ENCODE measurements around the gene CLVS2.

CLVS2 gene

DNA sequence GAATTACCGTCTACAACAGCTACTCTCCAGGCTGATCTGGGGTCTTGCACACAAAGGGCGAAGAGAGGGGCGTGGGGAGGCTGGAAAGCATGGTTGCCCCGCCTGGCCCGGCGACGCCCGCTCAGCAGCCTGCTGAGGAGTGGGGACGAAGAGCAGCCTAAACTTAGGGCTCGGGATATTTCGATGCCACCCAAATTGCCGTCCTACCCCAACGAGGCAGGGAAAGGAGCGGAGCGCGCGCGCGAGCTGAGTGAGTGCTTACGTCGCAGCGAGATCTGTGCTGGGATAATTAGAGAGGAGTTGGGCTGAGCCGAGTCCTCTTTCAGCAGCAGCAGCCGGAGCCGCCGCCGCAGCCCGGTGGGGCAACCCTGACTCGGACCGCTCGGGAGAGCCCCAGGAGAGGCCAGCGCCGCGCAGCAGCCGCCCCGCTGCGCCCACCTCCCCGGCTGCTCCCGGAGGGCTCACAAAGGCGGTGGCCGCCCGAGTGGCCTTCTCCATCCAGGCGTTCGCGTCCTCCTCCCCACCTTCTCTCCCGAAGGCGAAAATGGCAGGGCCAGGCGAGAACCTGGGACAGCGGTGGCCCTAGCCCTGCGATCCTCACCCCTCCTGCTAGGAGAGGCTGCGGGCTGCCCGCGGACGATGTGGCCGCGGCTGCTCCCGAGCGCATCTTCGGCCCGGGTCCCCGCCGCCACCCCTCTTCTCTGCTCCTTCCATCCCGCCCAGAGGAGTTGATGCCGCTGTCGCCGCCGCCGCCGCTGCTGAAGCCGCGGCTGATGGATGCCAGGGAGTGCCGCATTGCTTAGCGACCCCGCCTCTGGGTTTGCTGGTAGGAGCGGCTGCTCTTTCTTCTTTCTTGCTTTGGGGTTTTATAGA is at the start of gene CLVS2:
Gene CLVS2 (plus strand): TSS at position 315 of the 873 bp plus-strand sequence. CDS start 1,543 bp downstream, outside the sequence.
- Mint-ChIP-seq H3K9me3 (peaks cover 8% of the 10 kb centered on the region), H3K36me3 (no peaks in the 10 kb centered on the region), H3K4me3 (no peak within 1 kb of the TSS), H3K27ac (no peak within 1 kb of the TSS), H3K4me1 (no peaks in the 10 kb centered on the region)
- peak; percentile 37 for ATAC-seq
- no peak for DNase-seq (ENCODE audit: low spot score in 2 of 2)

- H3K27ac Mint-ChIP-seq = no peak overlapping the region
- ATAC-seq (no peak), DNase-seq (ENCODE audit: low spot score in 2 of 2) (no peak)
- no peak overlapping the region for H3K4me3 Mint-ChIP-seq
- H3K9me3 Mint-ChIP-seq = peaks cover 9% of the 10 kb centered on the region
- no peaks in the 10 kb centered on the region for H3K4me1 Mint-ChIP-seq
- no peaks in the 10 kb centered on the region for H3K36me3 Mint-ChIP-seq
Measured at GRCh38 chr6:122947355-122947754, 48.7 kb upstream of the CLVS2 start.

DNA sequence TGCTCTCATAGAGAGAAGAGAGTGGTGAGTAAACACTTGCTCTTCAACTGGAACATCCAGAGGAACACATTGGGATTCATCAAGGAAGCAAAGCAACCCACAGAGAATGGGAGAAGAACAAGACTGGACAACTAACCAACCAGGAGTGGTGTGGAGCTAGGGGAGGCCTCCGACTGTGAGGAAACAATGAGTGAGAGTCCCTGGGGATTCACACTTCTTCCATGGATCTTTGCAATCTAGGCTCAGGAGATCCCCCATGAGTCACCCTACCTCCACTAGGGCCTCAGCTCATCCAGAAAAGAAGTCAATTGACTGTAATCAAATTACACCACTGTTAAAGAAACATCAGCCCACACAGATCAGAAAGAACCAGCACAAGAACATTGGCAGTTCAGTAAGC is 42.3 kb upstream of the CLVS2 start:
- Mint-ChIP-seq H3K27ac (no peak overlapping the region), H3K4me3 (no peak overlapping the region), H3K36me3 (no peaks in the 10 kb centered on the region), H3K9me3 (peaks cover 29% of the 10 kb centered on the region), H3K4me1 (no peaks in the 10 kb centered on the region)
- no peak for ATAC-seq
- no peak for DNase-seq (ENCODE audit: low spot score in 2 of 2)

GRCh38 chr6:122956376-122956775 is 39.7 kb upstream of the CLVS2 start:
- H3K36me3 Mint-ChIP-seq = no peaks in the 10 kb centered on the region
- no peak overlapping the region for H3K4me3 Mint-ChIP-seq
- DNase-seq (ENCODE audit: low spot score in 2 of 2) (no peak), ATAC-seq (no peak)
- H3K27ac Mint-ChIP-seq = no peak overlapping the region
- no peaks in the 10 kb centered on the region for H3K4me1 Mint-ChIP-seq
- peaks cover 28% of the 10 kb centered on the region for H3K9me3 Mint-ChIP-seq

GRCh38 chr6:122962000-122962624 is 33.9 kb upstream of the CLVS2 start:
- no peak overlapping the region for H3K4me3 Mint-ChIP-seq
- ATAC-seq (no peak), DNase-seq (ENCODE audit: low spot score in 2 of 2) (no peak)
- H3K9me3 Mint-ChIP-seq = peaks cover 19% of the 10 kb centered on the region
- no peaks in the 10 kb centered on the region for H3K4me1 Mint-ChIP-seq
- no peaks in the 10 kb centered on the region for H3K36me3 Mint-ChIP-seq
- no peak overlapping the region for H3K27ac Mint-ChIP-seq

GRCh38 chr6:122969999-122970533 is 26.0 kb upstream of the CLVS2 start:
- Mint-ChIP-seq H3K4me1 (no peaks in the 10 kb centered on the region), H3K9me3 (no peaks in the 10 kb centered on the region), H3K4me3 (no peak overlapping the region), H3K36me3 (no peaks in the 10 kb centered on the region), H3K27ac (no peak overlapping the region)
- ATAC-seq (no peak), DNase-seq (ENCODE audit: low spot score in 2 of 2) (no peak)

- H3K4me3 Mint-ChIP-seq = no peak overlapping the region
- no peak for ATAC-seq
Measured at GRCh38 chr6:122977180-122977579, 18.9 kb upstream of the CLVS2 start.

DNA sequence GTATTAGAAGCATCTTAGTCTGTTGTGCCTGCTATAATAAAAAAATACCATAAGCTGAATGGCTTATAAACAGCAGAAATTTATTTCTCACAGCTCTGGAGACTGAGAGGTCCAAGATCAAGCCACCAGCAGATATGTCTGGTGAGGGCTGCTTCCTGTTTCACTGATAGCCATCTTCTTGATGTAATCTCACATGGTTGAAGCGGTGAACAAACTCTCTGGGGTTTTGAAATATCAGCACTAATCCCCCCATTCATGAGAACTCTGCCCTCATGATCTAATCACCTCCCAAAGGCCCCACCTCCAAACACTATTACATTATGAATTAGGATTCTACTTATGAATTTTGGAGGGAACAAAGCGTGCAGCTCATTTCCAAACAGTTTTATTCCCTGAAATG is 11.6 kb upstream of the CLVS2 start:
- no peaks in the 10 kb centered on the region for H3K4me1 Mint-ChIP-seq
- no peak overlapping the region for H3K4me3 Mint-ChIP-seq
- no peak for ATAC-seq
- H3K27ac Mint-ChIP-seq = no peak overlapping the region
- peaks cover 20% of the 10 kb centered on the region for H3K9me3 Mint-ChIP-seq
- H3K36me3 Mint-ChIP-seq = no peaks in the 10 kb centered on the region
- DNase-seq (ENCODE audit: low spot score in 2 of 2) = no peak

More at GRCh38 chr6:122977180-122977579, 18.9 kb upstream of the CLVS2 start:
- Mint-ChIP-seq H3K9me3 (peaks cover 7% of the 10 kb centered on the region), H3K27ac (no peak overlapping the region), H3K36me3 (no peaks in the 10 kb centered on the region), H3K4me1 (no peaks in the 10 kb centered on the region)
- DNase-seq (ENCODE audit: low spot score in 2 of 2) = no peak

GRCh38 chr6:122994256-122994655 is 1.8 kb upstream of the CLVS2 start:
- Mint-ChIP-seq H3K9me3 (peaks cover 9% of the 10 kb centered on the region), H3K27ac (no peak overlapping the region), H3K4me1 (no peaks in the 10 kb centered on the region), H3K4me3 (no peak overlapping the region), H3K36me3 (no peaks in the 10 kb centered on the region)
- ATAC-seq (no peak), DNase-seq (ENCODE audit: low spot score in 2 of 2) (no peak)

DNA sequence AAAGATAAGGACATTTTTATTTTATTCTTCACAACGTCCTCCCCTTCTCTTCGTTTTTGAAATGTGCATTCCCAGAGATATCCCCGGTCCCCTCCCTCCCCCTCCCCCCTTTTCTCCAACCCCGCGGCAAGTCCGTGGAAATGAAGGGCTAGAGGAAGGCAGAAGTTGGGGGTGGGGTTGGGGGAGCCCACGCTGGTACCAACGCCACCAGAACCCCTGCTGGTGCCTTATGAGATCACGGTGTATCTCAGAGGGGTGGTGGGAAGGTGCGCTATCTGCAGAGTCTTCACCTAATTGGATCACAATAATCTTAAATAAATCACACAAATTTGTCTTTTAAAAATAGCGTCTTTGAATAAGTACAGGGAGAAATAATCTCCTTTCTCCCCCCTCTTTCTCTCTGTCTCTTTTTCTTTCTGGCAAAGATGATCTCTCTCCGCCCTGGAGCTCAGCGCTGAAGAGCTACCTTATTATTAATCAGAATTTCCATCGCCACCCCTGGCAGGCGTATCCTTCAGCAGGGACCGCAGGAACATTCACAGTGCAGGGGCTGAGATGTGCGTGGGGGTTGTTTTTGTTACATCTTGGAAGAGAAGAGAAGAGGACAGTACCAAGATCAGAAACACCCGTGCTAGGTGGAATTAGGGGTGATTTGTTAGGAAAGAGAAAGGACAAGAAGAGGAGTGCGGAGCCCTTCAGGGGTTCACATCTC is 915 bp downstream of the CLVS2 start:
- peaks cover 8% of the 10 kb centered on the region for H3K9me3 Mint-ChIP-seq
- no peak overlapping the region for H3K27ac Mint-ChIP-seq
- no peak for DNase-seq (ENCODE audit: low spot score in 2 of 2)

DNA sequence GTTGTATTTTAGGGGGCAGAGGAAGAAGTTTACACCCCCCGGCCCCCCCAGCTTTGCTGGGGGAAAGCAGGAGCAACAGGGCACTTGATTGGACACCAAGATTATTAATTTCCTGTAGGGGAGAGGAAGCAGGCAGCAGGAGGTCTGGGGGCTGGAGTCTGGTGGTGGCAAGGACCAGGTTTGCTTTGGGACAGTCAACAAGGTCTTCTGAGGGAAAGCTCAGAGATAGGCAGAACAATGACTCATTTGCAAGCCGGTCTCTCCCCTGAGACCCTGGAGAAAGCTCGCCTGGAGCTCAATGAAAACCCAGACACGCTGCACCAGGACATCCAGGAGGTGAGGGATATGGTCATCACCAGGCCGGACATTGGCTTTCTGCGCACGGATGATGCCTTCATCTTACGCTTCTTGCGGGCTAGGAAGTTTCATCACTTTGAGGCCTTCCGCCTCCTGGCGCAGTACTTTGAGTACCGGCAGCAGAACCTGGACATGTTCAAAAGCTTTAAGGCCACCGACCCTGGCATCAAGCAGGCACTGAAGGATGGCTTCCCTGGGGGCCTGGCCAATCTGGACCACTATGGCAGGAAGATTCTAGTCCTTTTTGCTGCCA is 1.6 kb downstream of the CLVS2 start:
- H3K9me3 Mint-ChIP-seq = peaks cover 8% of the 10 kb centered on the region
- no peak for ATAC-seq
- no peak overlapping the region for H3K4me3 Mint-ChIP-seq
- no peak for DNase-seq (ENCODE audit: low spot score in 2 of 2)
- no peaks in the 10 kb centered on the region for H3K4me1 Mint-ChIP-seq
- H3K36me3 Mint-ChIP-seq = no peaks in the 10 kb centered on the region
- no peak overlapping the region for H3K27ac Mint-ChIP-seq

More for the DNA sequence above, 915 bp downstream of the CLVS2 start:
- no peak for ATAC-seq
- H3K36me3 Mint-ChIP-seq = no peaks in the 10 kb centered on the region
- no peak overlapping the region for H3K4me3 Mint-ChIP-seq
- no peaks in the 10 kb centered on the region for H3K4me1 Mint-ChIP-seq

GRCh38 chr6:122998403-122998975 is 2.5 kb downstream of the CLVS2 start:
- no peak for ATAC-seq
- Mint-ChIP-seq H3K9me3 (peaks cover 8% of the 10 kb centered on the region), H3K4me3 (no peak overlapping the region), H3K27ac (no peak overlapping the region), H3K4me1 (no peaks in the 10 kb centered on the region), H3K36me3 (no peaks in the 10 kb centered on the region)
- no peak for DNase-seq (ENCODE audit: low spot score in 2 of 2)

- H3K27ac Mint-ChIP-seq = no peak overlapping the region
- ATAC-seq (no peak), DNase-seq (ENCODE audit: low spot score in 2 of 2) (no peak)
- H3K4me1 Mint-ChIP-seq = no peaks in the 10 kb centered on the region
- H3K4me3 Mint-ChIP-seq = no peak overlapping the region
- peaks cover 9% of the 10 kb centered on the region for H3K9me3 Mint-ChIP-seq
- no peaks in the 10 kb centered on the region for H3K36me3 Mint-ChIP-seq
Measured at GRCh38 chr6:123000244-123000770, 4.3 kb downstream of the CLVS2 start.

DNA sequence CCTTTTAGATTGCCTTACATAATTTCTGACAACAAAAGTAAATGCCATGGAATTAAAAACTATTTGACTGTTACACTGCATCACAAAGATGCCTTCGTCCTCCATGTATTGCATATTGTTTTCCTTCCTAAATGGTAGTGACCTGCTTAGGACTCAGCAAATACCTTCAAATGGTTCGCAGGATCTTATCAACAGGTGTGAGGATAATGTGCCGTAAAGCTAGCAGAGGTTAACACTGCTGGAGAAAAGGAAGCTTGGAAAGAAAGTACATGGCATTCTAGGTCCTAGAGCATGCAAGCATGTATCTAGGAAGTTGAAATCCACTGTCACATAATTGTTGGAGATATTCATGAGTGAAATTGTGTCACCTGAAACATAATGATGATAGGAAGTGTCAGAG is 5.5 kb downstream of the CLVS2 start:
- DNase-seq (ENCODE audit: low spot score in 2 of 2) = no peak
- ATAC-seq = no peak
- H3K27ac Mint-ChIP-seq = no peak overlapping the region
- no peaks in the 10 kb centered on the region for H3K4me1 Mint-ChIP-seq
- H3K36me3 Mint-ChIP-seq = no peaks in the 10 kb centered on the region
- H3K4me3 Mint-ChIP-seq = no peak overlapping the region
- H3K9me3 Mint-ChIP-seq = peaks cover 15% of the 10 kb centered on the region
